SK-MEL-5 (cell line): Measurements from ENCODE around the gene PTPN14. TPM values are rescaled to one million over a fixed set of nuclear protein-coding genes. Genes with fewer than 3 reads are reported as not detected.

Source experiments
- DNase-seq: peaks from one replicate; pipeline ENCODE4 v3.0.0-alpha.2; 2016; ENCODE audit warnings: low read depth, low spot score
- in situ Hi-C: cut with HindIII; loops from 2 replicates; pipeline ENCODE4 v1.10.0; 2016; ENCODE audit warnings: low sequenced_read_pairs, high pct_unique_total_duplicates, low pct_unique_long_range_greater_than_20kb
- total RNA-seq: library from RNA; depleted of rRNA; stranded (reverse); fragments of >200 nt; shearing (Covaris generic); gene quantifications from 2 replicates; pipeline ENCODE4 v1.2.3, GENCODE V29; 2014; rRNA removed

PTPN14 gene
- total RNA-seq, 1 experiment from 2014 or later = 5.4 TPM

DNA sequence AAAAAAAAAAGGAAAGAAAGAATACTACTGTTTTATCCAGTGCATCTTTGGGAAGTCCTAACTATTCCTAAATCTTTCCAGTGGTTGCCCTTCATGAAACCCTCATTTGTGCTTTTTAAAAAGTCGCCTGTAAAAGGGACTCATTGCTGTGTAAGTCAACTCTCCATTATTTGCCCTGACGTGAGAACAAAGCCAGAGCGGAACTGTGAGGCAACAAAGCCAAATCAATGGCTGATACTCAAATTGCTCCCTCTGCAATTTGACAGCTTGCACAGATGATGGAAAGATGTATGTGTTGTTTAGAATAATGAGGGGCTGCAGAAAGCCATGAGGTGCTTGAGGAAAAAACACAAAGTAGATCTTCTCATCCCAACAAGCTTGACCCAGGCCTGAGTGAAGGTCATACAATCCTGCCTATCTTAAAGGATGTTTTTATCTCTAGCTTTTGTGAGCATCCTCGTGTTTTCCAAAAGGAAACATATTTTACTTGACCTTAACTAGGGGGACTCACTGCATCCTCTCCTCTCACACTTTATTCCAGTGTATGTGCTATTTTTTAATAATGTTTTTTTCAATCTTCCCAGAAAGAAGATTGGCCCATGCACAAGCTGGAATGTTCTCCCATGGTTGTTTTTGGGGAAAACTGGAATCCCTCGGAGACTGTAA, 237.1 kb downstream of the PTPN14 start:
- no peak for DNase-seq
- in situ Hi-C loops = no loop called here

DNA sequence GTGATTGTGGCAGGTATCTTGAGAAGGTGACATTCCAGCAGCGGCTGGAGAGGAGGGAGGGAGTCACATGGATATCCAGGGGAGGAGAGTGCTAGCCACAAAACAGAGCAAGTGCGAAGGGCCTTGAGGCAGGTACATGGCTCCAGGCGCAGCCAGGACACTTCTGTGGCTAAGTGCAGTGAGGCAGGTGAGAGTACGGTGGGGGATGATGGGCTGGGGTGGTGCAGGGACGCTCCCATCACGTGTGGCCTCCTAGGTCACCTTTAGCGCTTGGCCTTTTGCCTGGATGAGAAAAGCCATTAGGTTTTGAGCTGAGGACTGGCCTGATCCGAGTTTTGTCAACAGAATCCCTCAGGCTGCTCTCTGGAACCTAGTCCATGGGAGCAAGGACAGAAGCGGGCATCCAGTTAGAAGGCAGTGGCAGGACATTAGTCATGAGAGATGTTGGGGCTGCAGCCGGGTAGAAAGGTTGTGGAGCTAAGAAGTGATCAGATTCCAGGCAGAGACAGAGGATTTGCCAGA, 238.8 kb downstream of the PTPN14 start:
- in situ Hi-C loops = no loop called here

DNA sequence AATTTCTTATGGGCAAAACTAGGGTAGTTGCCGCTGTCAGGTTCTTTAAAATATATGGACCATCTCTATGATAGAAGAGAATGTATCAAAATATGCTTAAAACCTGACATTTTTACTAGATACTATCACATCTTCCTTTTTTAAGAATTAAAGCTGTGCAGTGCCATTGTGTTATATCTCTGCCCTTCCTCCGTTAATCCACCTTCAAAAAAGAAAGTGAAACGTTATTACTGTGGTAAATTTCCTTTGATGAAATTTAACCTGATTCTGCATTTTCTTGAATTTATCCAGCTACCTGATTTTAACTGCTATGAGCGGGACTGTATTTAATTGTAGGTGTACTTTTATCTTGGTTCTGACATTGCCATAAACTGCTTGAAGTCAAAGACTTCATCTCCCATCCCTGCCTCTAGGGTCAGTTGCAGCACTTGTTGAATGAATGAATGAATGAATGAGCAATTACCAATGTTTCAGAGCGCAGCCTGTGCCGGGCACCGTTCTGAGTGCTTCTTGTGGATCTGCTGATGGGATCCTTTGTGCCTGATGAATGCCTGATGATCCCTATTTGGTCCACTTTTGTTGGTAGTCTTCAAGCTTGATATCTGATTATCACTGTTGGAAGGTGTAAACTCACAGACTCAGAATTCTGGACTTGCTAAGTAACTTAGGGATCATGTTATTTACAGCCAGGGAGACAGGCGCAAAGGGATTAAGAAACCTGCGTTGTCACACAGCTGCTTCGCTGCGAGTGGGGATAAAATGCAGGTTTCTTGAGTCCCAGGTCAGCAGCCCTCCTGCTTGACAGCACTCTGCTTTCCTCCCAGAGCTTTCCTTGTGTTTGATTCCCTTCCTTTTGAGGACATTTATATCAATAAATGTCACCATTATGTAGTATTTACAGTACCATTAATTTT, 240.4 kb downstream of the PTPN14 start:
- DNase-seq = no peak
- in situ Hi-C loops = no loop called here

More for the DNA sequence above, 238.8 kb downstream of the PTPN14 start:
- no peak for DNase-seq

DNA sequence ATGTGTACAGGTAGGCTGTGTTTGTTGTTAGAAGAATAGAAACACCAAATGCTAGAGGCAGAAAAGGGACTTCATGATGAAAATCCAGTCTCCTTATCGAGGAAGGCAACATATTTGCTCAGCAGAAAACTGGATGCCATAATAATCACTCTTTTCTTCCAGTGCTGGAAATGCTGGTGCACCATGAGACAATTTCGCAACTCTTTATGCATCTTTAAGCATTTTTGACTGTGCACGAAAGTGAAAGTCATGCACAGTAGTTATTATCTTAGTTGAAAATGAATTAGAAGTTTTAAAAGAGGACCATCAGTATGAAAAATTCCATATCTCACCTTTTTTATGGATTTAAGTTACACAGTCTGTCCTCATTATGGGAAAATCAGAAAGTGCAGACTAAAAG, 241.4 kb downstream of the PTPN14 start:
- in situ Hi-C loops = no loop called here
- DNase-seq = peak; percentile 53

DNA sequence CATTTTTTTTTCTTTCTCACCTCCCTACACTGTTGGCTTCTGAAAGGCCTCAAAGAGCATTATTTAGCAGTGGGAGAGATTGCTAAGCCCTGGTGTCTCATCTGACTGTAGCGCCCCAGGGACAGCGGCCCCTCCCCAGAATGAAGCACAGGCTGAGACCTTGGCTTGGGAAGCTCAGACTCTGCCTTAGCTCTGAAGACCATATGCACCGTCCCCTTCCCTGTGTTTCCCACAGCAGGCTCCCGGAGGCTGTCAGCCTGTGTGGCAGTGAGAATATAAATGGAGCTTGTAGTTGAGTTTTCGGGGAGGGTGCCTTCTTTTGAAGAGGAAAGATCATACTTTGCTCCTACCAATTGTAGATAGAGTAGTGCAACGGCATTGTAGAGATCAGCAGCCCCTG, 245.1 kb downstream of the PTPN14 start:
- in situ Hi-C loops = no loop called here
- DNase-seq = no peak

DNA sequence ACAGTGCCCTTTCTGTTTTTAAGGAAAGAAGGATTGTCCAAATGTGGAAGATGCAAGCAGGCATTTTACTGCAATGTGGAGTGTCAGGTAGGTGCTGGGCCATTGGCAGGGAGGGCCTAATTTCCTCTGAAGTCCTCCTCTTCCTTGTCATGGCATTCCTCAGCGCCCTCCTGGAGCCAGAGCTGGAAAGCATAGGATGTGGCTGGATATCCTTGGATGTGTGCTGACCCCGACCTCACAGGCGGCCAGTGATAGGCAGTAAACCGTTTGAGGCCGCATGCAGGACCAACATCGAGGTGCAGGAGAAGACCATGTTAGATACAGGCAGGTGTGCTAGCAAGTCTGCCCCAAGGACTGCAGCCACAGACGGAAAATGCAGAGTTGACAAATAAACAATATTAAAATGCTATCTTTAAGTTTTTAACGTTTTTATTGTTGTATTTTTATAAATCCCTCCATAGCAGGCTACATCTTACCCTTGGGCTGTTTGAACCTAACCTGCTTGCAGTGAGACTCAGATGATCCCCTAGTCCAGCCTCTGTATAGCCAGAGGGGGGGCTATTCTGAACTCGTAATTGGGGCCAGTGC, 246.1 kb downstream of the PTPN14 start:
- no peak for DNase-seq
- in situ Hi-C loops = no loop called here

DNA sequence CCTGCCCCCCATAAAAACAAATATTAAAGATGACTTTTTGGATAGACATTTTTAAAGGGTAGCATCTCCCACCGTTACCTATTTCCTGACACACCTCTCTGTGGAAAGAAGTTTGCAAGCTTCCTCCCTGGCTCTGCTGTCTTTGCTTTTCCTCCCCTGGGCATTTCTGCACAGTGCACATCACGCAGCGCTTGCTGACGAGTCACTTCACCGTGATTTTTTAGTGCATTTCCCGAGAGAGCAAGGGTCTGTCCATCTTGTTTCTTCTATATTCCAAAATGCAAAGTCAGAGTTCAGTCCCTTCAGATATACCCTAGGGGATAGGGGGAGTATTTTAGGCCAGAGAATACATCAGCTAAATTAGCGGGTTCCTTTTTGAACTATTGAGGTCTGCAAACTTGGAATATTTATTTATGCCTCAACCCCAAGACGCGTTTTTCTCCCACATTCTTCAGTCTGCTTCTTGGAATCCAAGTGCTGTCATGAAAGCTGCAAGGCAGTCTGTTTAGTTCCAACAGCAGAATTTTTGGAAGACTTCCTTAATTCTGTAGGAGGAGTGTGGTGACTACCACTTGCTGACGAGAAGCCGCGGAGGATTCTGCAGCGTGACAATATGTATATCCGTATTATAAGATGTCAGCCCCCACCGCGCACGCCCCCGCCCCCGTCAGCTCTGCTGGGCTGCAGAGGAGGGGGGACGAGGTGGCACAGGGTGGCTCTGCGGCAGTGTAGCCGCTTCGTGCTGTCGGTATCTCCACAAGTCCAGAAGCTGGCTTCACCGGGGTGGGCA, 248.1 kb downstream of the PTPN14 start:
- DNase-seq = no peak
- in situ Hi-C loops = no loop called here

DNA sequence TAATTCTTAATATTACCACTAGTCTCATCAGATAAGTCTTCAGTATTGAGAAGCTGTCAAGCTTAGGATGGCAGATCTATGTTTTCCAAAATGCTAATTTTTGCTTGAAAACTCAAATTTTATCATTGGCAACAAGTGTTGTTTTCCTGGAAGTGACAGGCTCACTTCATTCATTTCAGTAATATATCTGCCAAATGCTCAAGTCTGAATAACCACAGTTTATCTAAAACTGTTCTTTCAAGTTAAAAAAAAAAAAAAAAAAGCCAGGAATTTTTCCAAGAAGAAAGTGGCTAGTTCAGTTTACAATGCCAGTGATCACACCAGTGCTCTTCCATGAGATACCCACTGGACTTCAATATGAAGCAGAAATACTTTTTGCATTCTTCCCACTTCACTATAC, 249.9 kb downstream of the PTPN14 start:
- in situ Hi-C loops = no loop called here
- DNase-seq = no peak

DNA sequence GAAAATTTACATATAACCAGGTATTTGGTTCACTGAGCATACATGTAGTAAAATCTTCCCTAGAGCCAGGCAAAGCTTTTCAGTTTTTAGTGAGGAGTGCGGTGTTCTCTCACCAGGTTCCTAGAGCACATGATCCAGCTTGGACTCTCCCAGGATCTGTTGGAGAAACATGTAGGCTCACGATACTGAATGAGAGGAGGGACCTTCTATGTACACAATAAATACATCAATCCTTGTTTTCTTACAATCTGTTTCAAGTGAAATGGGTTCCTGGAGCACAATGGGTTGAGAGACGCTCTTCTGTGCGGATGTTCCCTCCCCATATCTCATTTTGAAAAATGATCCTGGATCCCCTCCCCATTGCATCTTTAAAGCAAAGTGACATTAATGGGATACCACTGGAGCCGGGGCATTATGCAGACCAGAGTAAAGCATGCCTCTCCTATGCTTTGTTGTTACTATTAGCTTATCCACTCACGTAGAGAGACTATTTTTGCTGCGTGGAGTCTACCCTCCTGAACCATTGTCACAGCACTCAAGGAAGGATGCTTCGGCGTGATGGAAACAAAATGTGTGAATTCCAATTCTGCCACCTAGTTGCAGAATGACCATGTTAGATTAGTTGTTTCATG, 251.1 kb downstream of the PTPN14 start:
- DNase-seq = no peak
- in situ Hi-C loops = no loop called here

Other genes with a start within 250 kb of the PTPN14 start
- gene CENPF, start 51.6 kb upstream of the PTPN14 start, total RNA-seq = 58.1 and 66.4 TPM in 2 replicates